SK-N-MC (cell line): Measurements from ENCODE around the gene ISCA1.

Source experiments
- EZH2 ChIP-seq: fragments of 200-600 bp; sonication (generic); IDR thresholded peaks from one replicate; pipeline ENCODE4 v1.6.1; 2017; ENCODE audit warnings: antibody characterized with exemption
- FOXP2 ChIP-seq: optimal IDR thresholded peaks from 2 replicates; pipeline ENCODE3; 2011; ENCODE audit warnings: mild to moderate bottlenecking, moderate library complexity; ENCODE audit not compliant: insufficient read depth; ENCODE audit errors: extremely low read length, control extremely low read depth
- POLR2AphosphoS5 ChIP-seq: IDR thresholded peaks from 2 replicates; pipeline ENCODE4 v1.6.1; 2012; ENCODE audit warnings: mild to moderate bottlenecking, low read depth, low read length, borderline replicate concordance

- no peak for TF ChIP-seq POLR2AphosphoS5
- no peak for TF ChIP-seq EZH2
- no peak for TF ChIP-seq FOXP2
Observed at GRCh38 chr9:86300701-86301100, 18.4 kb upstream of the ISCA1 start.
